GM19452 (cell line): ENCODE results near the gene NAP1L5.
A peak's percentile ranks its signal among the peaks of the same experiment; 100 is the strongest.

Experiments
- ATAC-seq: cut with Tn5 transposase; IDR thresholded peaks from one replicate; pipeline ENCODE4 v1.9.1; 2021; ENCODE audit not compliant: unreplicated experiment

NAP1L5 gene

GRCh38 chr4:88722828-88723227 is 25.2 kb upstream of the NAP1L5 start:
- ATAC-seq, result no peak

GRCh38 chr4:88722276-88722780 is 24.7 kb upstream of the NAP1L5 start:
- ATAC-seq, result no peak

- no peak for ATAC-seq
Measured at GRCh38 chr4:88720451-88721428, 23.1 kb upstream of the NAP1L5 start.

DNA sequence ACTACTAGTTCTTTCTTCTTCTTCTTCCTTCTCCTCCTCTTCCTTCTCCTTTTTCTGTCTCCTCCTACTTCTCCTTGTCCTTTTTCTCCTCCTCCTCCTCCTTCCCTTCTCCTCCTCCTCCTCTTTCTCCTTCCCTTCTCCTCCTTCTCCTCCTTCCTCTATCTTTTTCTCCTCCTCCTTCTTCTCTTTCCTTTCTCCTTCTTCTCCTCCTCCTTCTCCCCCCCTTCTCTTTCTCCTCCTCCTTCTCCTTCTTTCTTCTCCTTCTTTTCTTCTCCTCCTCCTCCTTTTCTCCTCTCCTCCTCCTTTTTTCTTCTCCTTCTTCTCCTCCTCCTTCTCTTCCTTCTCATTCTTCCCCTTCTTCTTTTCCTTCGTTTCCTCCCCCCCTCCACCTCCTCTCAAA is 21.8 kb upstream of the NAP1L5 start:
- ATAC-seq, result no peak

DNA sequence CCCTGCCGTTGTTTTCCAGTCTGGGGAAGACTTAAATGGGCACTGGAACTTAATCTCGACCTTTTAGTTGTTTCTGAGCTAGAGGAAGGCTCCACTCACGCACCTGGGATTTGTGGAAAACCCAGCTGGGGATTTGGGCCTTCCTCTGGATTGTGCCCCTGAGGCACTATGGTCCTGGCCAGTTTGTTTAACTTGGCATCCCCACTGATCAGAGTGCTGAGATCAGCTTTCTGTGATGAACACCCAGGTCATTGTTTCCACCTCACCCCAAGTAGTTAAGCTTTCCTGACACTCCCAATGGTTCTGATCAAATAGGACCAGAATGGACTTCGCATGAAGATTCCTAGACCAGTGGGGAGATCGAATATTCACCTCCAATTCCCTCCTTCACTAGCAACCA is 20.5 kb upstream of the NAP1L5 start:
- ATAC-seq, result no peak

DNA sequence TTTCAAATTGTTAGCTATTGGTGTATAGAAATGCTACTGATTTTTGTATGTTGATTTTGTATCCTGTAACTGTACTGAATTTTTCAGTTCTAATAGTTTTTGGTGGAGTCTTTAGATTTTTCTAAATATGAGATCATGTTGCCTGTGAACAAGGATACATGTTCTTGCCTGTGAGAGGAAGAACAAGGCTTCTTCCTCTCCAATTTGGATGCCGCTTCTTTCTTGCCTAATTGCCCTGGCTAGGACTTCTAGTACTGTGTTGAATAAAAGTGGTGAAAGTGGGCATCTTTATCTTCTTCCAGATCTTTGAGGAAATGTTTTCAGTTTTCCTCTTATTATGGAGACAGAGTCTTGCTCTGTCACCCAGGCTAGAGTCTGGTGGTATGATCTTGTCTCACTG is 16.2 kb upstream of the NAP1L5 start:
- no peak for ATAC-seq

DNA sequence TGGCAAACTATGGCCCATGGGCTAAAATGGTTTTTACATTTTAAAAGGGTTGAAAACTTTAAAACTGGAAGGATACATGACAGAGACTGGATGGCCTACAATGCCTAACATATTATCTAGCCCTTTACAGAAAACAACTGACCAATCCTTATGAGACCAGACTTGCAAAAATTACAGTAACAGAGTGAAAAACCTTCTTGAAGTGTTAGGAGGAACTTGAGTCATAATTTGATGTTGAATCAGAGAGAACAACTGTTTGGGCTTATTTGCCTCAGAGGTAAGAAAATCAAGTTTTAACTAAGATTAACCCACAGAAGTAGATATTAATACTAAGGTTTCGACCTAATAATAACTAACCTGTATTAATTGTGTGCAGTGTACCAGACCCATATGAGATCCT is 12.4 kb upstream of the NAP1L5 start:
- ATAC-seq, result no peak

DNA sequence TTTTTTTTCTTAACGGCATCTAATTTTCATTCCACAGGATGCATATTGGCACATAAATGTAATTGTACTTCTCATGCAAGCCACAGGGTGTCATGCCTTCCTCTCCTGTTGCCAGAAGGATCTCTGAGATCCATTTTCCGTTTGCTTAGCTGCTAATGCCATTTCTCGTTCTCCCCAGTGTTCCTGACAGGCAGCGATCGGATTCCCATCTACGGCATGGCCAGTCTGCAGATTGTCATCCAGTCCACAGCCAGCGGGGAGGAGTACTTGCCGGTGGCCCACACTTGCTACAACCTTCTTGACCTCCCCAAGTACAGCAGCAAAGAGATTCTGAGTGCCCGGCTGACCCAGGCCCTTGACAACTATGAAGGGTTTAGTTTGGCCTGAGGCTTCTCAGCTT is 8.9 kb upstream of the NAP1L5 start:
- ATAC-seq, result no peak

DNA sequence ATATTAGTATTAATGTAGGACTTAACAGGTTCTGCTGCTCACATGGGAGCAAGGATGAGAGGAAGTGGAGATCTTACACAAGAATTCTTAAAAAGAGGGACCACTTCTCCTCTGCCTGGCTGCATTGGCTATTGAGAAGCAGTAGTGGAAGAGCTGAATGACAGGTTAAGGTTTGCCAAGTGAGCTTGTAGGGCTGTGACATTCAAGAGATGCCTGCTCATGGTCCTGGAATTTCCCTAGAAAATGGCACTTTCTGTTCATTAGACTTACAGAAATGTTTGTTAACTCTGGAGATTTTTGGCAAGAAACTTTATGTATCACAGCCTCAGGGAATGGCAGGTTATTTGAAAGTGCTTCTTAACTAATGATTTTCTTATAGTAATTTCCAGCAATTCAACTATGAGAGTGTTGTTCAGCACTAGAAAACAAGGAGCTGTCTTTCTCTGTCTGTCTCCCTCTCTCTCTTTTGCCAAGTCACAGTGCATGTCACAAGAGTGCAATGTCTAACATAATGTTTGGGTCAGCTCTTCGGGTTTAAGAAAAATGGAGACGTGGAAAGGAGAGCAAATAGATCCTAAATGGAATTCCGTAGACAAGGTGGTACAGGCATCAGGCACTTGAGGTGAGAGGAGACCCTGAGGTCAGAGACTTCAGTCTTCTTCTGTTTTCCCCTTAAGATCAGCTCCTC is 8.3 kb upstream of the NAP1L5 start:
- ATAC-seq, result no peak

DNA sequence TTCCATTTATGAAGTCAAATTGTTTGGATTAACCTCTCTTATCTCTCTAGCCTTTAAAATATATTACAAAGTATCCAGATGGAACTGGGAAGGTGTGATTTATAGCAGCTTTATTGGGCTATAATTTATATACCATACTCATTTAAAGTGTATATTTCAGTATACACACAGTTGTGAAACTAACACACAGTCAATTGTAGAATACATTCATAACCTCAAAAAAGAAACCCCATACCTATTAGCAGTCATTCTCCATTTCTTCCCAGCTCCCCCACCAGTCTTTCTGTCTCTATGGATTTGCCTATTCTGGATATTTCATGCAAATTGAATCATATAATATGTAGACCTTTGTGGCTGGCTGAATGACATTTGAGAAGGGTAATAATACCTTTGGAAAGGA is 7.6 kb upstream of the NAP1L5 start:
- ATAC-seq, result no peak

GRCh38 chr4:88702782-88703181 is 5.2 kb upstream of the NAP1L5 start:
- no peak for ATAC-seq

DNA sequence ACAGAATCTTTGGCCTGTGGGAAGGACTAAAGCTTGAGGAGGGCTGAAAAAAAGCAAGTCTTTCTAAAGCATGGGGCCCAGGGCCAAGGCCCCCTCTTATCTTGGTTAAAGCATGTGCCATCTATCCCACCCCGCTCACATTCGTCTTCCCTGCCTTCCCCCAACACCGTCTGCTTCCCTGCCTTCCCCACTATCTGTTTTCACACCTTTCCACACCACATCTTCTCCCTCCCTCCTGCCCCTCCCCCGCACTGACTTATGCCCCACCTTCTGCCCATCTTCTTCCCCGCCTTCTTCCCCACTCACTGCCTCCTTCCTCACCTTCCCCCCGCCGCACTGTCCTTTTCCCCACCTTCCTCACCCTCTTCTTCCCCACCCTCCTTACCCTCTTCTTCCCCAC is 890 bp upstream of the NAP1L5 start:
- ATAC-seq, result no peak

- ATAC-seq, result no peak
Measured at GRCh38 chr4:88697141-88697540, 488 bp downstream of the NAP1L5 start.

DNA sequence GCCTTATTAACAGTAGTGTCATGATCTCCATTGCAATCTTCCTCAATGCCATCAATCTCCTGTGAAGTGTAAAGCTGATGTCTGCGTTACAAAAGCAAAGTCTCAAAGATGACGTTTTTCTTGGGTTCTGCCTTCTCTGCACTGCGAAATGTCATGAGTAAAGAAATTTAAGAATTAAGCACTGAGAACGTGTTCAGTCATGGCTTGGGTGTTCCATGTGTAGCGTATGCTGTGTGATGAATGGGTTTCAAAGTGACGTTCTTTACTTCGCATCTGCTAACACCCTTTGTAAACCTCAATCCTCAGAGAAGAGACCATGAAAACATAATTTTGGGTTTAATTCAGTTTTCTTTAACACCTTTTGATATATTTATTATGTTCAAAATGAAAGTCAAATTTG is 999 bp downstream of the NAP1L5 start:
- no peak for ATAC-seq

DNA sequence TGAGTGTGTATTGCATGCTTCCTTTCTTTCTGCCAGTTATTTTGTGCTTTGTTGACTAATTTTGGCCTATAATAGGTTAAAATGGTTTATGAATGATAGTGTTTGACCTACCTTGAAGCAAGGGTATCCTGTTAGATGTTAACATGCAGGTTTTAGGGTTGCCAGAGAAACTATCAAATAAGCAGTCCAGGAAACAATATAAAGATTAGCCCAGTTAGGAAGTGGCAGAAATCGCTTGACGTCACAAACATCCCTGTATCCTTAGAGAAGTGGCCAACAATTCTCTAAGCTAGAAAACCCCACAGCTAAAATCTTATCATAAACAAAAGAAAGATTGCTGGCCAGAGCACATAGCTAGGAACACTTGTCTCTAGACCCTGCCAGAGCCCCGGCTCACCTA is 3.8 kb downstream of the NAP1L5 start:
- ATAC-seq, result no peak

DNA sequence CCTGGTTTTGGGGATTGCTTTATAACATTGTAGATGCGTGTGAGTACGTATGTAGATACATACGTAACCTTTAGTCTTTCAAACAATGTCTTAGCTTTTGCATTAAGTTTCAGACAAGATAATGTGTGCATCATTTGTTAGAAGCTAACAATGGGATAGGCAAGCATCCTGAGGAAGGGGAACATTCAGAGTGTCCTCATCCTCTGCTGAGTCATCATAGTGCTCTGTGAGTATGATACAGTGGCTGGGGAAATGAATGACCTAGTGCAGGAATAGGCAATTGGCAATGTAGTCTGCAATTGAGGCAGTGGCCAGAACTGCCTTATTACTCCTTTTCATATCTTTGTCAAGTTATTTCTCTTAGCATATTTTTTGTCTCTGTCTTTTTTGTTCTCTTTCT is 7.3 kb downstream of the NAP1L5 start:
- no peak for ATAC-seq

- no peak for ATAC-seq
Measured at GRCh38 chr4:88681209-88681608, 16.4 kb downstream of the NAP1L5 start.

GRCh38 chr4:88675543-88675942 is 22.1 kb downstream of the NAP1L5 start:
- no peak for ATAC-seq

- ATAC-seq, result no peak
Measured at GRCh38 chr4:88674979-88675378, 22.6 kb downstream of the NAP1L5 start.

DNA sequence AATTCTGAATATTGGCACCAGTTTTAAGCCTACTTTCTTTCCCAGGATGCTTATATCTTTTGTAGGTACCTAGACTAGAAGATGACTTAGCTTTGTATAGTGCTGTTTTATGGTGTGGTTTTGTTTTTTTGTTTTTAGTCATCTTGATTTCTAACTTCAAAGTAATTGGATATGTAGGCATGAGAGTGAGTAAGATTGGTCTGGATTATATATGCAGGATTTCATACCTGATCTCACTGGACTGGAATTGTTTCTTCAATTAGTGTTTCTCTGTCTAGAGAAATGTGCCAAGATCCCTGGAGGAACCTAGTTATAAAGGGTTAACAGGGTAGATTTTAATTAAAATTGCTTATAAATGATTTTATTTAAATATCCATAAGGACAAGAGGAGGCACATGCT is 23.1 kb downstream of the NAP1L5 start:
- ATAC-seq, result no peak

GRCh38 chr4:88673886-88674285 is 23.7 kb downstream of the NAP1L5 start:
- no peak for ATAC-seq

- peak; percentile 63 for ATAC-seq
Measured at GRCh38 chr4:88672987-88673386, 24.6 kb downstream of the NAP1L5 start.
